ENCODE data around the gene PDE8B. TPM values are rescaled to one million over a fixed set of nuclear protein-coding genes. Genes with fewer than 3 reads are reported as not detected.

Gene PDE8B
- total and polyA plus RNA-seq, 4 donors = 0.19 to 0.82 (median 0.49) TPM

DNA sequence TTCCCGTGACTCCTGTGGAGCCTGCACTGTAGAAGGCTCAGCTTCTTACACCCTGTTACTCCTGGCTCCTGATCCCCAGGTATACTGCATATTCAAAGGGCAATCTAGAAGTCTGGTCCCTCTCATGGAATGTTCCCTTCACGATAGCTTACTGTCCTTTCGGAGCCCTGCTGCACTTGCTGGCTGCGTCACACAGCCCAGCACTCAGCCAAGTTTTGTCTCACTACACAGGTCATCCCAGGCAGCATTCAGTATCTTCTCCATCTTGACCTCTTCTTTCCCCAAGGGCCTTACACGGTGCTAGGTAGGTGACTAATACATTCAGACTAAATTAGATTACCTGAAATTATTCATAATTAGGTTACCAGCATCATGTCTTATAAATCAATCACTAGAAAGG lies 157.9 kb downstream of the PDE8B start:
- 91% methylated on average over 5 of the region's 5 CpGs for WGBS

DNA sequence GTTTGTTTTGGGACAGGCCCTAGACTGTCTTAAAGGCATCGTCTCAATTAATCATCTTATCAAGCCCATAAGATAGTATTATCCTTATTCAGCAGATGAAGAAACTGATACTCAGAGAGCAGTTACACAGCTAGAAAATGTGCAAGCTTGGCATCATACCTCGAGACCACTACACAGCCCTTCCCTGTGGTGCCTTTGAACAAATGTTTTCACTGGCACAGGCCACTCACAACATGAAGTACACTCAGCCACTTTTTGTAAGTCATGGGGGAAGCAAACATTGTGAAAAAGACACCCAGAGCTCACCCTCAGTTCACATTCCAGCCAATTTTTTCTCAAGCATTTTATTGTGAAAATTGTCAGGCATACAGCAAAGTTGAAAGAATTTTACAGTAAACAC lies 159.1 kb downstream of the PDE8B start:
- DNase-seq (ENCODE audit: low spot score) = no peak
- no peaks in the 10 kb centered on the region for H3K4me1 ChIP-seq (ENCODE audit: control insufficient read depth in 4 of 4, insufficient read depth in 4 of 4, low read length in 3 of 4)
- H3K27ac ChIP-seq (ENCODE audit: low read depth in 1 of 2, low read length in 2 of 2) = no peak overlapping the region
- no peaks in the 10 kb centered on the region for H3K36me3 ChIP-seq (ENCODE audit: control insufficient read depth in 4 of 4, insufficient read depth in 3 of 4, low read depth in 1 of 4, low read length in 3 of 4)
- no peak overlapping the region for H3K4me3 ChIP-seq (ENCODE audit: low read depth in 1 of 3, low read length in 3 of 3)
- no peaks in the 10 kb centered on the region for H3K27me3 ChIP-seq (ENCODE audit: control insufficient read depth in 4 of 4, insufficient read depth in 4 of 4, low read length in 3 of 4)
- WGBS = 93% methylated on average over 2 of the region's 2 CpGs
- no peaks in the 10 kb centered on the region for H3K9me3 ChIP-seq (ENCODE audit: control insufficient read depth in 4 of 4, low read length in 3 of 4)
- H3K9ac ChIP-seq (ENCODE audit: low read depth in 1 of 2, low read length in 2 of 2) = no peak overlapping the region
- TF ChIP-seq HNF4G (IDR thresholded peaks at IDR 0.05) (no peak), GABPA (IDR thresholded peaks at IDR 0.05 in 1 of 2, conservative IDR thresholded peaks at IDR 0.05 in 1 of 2) (no peak), RAD21 (IDR thresholded peaks at IDR 0.05) (no peak), YY1 (IDR thresholded peaks at IDR 0.05) (no peak), FOXA2 (IDR thresholded peaks at IDR 0.05) (no peak)
- TF ChIP-seq, protein P1, sequence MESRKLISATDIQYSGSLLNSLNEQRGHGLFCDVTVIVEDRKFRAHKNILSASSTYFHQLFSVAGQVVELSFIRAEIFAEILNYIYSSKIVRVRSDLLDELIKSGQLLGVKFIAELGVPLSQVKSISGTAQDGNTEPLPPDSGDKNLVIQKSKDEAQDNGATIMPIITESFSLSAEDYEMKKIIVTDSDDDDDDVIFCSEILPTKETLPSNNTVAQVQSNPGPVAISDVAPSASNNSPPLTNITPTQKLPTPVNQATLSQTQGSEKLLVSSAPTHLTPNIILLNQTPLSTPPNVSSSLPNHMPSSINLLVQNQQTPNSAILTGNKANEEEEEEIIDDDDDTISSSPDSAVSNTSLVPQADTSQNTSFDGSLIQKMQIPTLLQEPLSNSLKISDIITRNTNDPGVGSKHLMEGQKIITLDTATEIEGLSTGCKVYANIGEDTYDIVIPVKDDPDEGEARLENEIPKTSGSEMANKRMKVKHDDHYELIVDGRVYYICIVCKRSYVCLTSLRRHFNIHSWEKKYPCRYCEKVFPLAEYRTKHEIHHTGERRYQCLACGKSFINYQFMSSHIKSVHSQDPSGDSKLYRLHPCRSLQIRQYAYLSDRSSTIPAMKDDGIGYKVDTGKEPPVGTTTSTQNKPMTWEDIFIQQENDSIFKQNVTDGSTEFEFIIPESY (IDR thresholded peaks at IDR 0.05) = no peak
- TF ChIP-seq, protein P2, sequence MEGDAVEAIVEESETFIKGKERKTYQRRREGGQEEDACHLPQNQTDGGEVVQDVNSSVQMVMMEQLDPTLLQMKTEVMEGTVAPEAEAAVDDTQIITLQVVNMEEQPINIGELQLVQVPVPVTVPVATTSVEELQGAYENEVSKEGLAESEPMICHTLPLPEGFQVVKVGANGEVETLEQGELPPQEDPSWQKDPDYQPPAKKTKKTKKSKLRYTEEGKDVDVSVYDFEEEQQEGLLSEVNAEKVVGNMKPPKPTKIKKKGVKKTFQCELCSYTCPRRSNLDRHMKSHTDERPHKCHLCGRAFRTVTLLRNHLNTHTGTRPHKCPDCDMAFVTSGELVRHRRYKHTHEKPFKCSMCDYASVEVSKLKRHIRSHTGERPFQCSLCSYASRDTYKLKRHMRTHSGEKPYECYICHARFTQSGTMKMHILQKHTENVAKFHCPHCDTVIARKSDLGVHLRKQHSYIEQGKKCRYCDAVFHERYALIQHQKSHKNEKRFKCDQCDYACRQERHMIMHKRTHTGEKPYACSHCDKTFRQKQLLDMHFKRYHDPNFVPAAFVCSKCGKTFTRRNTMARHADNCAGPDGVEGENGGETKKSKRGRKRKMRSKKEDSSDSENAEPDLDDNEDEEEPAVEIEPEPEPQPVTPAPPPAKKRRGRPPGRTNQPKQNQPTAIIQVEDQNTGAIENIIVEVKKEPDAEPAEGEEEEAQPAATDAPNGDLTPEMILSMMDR (IDR thresholded peaks at IDR 0.05; ENCODE audit: low read depth, low read length, missing input control) = no peak
- TF ChIP-seq, protein P3, sequence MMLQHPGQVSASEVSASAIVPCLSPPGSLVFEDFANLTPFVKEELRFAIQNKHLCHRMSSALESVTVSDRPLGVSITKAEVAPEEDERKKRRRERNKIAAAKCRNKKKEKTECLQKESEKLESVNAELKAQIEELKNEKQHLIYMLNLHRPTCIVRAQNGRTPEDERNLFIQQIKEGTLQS (IDR thresholded peaks at IDR 0.05) = no peak

More for the DNA sequence above, 157.9 kb downstream of the PDE8B start:
- TF ChIP-seq RAD21 (IDR thresholded peaks at IDR 0.05) (no peak), FOXA2 (IDR thresholded peaks at IDR 0.05) (no peak), HNF4A (conservative IDR thresholded peaks at IDR 0.05) (no peak), SP1 (IDR thresholded peaks at IDR 0.05) (no peak), FOXA1 (IDR thresholded peaks at IDR 0.05) (no peak), JUND (IDR thresholded peaks at IDR 0.05) (no peak), RXRA (IDR thresholded peaks at IDR 0.05) (no peak), NR2F2 (IDR thresholded peaks at IDR 0.05) (no peak), EGR1 (IDR thresholded peaks at IDR 0.05; ENCODE audit: low read depth in 2 of 2) (no peak), GABPA (IDR thresholded peaks at IDR 0.05 in 1 of 2, conservative IDR thresholded peaks at IDR 0.05 in 1 of 2) (no peak), YY1 (IDR thresholded peaks at IDR 0.05) (no peak), HNF4G (IDR thresholded peaks at IDR 0.05) (no peak)
- TF ChIP-seq, protein P4, sequence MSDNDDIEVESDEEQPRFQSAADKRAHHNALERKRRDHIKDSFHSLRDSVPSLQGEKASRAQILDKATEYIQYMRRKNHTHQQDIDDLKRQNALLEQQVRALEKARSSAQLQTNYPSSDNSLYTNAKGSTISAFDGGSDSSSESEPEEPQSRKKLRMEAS (IDR thresholded peaks at IDR 0.05) = no peak
- TF ChIP-seq, protein P1 (IDR thresholded peaks at IDR 0.05) = no peak
- TF ChIP-seq, protein P2 (IDR thresholded peaks at IDR 0.05; ENCODE audit: low read depth, low read length, missing input control) = no peak
- TF ChIP-seq, protein P3 (IDR thresholded peaks at IDR 0.05) = no peak
- TF ChIP-seq, protein P5, sequence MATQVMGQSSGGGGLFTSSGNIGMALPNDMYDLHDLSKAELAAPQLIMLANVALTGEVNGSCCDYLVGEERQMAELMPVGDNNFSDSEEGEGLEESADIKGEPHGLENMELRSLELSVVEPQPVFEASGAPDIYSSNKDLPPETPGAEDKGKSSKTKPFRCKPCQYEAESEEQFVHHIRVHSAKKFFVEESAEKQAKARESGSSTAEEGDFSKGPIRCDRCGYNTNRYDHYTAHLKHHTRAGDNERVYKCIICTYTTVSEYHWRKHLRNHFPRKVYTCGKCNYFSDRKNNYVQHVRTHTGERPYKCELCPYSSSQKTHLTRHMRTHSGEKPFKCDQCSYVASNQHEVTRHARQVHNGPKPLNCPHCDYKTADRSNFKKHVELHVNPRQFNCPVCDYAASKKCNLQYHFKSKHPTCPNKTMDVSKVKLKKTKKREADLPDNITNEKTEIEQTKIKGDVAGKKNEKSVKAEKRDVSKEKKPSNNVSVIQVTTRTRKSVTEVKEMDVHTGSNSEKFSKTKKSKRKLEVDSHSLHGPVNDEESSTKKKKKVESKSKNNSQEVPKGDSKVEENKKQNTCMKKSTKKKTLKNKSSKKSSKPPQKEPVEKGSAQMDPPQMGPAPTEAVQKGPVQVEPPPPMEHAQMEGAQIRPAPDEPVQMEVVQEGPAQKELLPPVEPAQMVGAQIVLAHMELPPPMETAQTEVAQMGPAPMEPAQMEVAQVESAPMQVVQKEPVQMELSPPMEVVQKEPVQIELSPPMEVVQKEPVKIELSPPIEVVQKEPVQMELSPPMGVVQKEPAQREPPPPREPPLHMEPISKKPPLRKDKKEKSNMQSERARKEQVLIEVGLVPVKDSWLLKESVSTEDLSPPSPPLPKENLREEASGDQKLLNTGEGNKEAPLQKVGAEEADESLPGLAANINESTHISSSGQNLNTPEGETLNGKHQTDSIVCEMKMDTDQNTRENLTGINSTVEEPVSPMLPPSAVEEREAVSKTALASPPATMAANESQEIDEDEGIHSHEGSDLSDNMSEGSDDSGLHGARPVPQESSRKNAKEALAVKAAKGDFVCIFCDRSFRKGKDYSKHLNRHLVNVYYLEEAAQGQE (IDR thresholded peaks at IDR 0.05) = no peak
- no peak overlapping the region for H3K9ac ChIP-seq (ENCODE audit: low read depth in 1 of 2, low read length in 2 of 2)
- H3K27ac ChIP-seq (ENCODE audit: low read depth in 1 of 2, low read length in 2 of 2) = no peak overlapping the region
- no peaks in the 10 kb centered on the region for H3K9me3 ChIP-seq (ENCODE audit: control insufficient read depth in 4 of 4, low read length in 3 of 4)
- H3K4me1 ChIP-seq (ENCODE audit: control insufficient read depth in 4 of 4, insufficient read depth in 4 of 4, low read length in 3 of 4) = no peaks in the 10 kb centered on the region
- no peak for DNase-seq (ENCODE audit: low spot score)
- no peak overlapping the region for H3K4me3 ChIP-seq (ENCODE audit: low read depth in 1 of 3, low read length in 3 of 3)
- H3K27me3 ChIP-seq (ENCODE audit: control insufficient read depth in 4 of 4, insufficient read depth in 4 of 4, low read length in 3 of 4) = no peaks in the 10 kb centered on the region
- no peaks in the 10 kb centered on the region for H3K36me3 ChIP-seq (ENCODE audit: control insufficient read depth in 4 of 4, insufficient read depth in 3 of 4, low read depth in 1 of 4, low read length in 3 of 4)
